Neuron (in vitro differentiated cells): ENCODE measurements around the gene TRMU.

Experiments used
- H2AFZ ChIP-seq: one replicate; pipeline ENCODE4 v1.6.1; 2013; ENCODE audit warnings: low read depth, mild to moderate bottlenecking, inconsistent platforms, low read length, moderate library complexity
- H3K27me3 ChIP-seq: one replicate; pipeline ENCODE4 v1.6.1; 2013; ENCODE audit warnings: low read length; ENCODE audit not compliant: insufficient read depth
- H3K36me3 ChIP-seq: one replicate; pipeline ENCODE4 v1.6.1; 2013; ENCODE audit warnings: low read length; ENCODE audit not compliant: insufficient read depth
- H3K4me1 ChIP-seq: one replicate; pipeline ENCODE4 v1.6.1; 2013; ENCODE audit warnings: low read length; ENCODE audit not compliant: insufficient read depth
- H3K4me3 ChIP-seq: 2 replicates; pipeline ENCODE4 v1.5.1; 2013; ENCODE audit warnings: mild to moderate bottlenecking, low read length, moderate library complexity
- H3K9me3 ChIP-seq: one replicate; pipeline ENCODE4 v1.6.1; 2013; ENCODE audit warnings: low read length

The TRMU gene

GRCh38 chr22:46351131-46351735 is 15.7 kb downstream of the TRMU start:
- no peaks in the 10 kb centered on the region for H3K9me3 ChIP-seq
- no peaks in the 10 kb centered on the region for H3K27me3 ChIP-seq
- peaks cover 79% of the 10 kb centered on the region for H3K36me3 ChIP-seq
- no peaks in the 10 kb centered on the region for H3K4me1 ChIP-seq
- H2AFZ ChIP-seq, result no peak overlapping the region
- no peak overlapping the region for H3K4me3 ChIP-seq

DNA sequence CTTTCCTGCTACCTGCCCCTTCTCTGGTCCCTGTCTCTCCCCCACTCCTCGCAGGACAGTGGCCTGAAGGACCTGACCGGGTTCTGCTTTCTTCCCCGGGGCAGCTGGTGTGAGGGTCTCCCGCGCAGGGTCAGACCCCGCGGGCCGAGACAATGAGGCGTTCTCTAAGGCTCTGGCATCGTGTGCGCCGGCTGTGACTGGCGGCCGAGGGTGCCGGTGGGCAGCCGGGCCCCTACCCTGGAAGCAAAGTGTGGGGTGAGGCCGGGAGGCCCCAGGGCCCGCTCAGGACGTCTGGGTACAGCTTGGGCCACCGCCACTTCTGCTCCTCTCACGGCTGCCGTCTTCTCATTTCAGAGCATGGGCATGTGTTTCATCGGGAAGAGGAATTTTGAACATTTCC is 16.3 kb downstream of the TRMU start:
- Histone ChIP-seq H3K9me3 (no peaks in the 10 kb centered on the region), H3K4me1 (no peaks in the 10 kb centered on the region), H3K4me3 (no peak overlapping the region), H3K36me3 (peaks cover 74% of the 10 kb centered on the region), H3K27me3 (no peaks in the 10 kb centered on the region), H2AFZ (no peak overlapping the region)

GRCh38 chr22:46352276-46352675 is 16.8 kb downstream of the TRMU start:
- no peaks in the 10 kb centered on the region for H3K27me3 ChIP-seq
- H3K9me3 ChIP-seq, result no peaks in the 10 kb centered on the region
- H2AFZ ChIP-seq, result no peak overlapping the region
- H3K4me3 ChIP-seq, result no peak overlapping the region
- no peaks in the 10 kb centered on the region for H3K4me1 ChIP-seq
- peaks cover 72% of the 10 kb centered on the region for H3K36me3 ChIP-seq

- Histone ChIP-seq H2AFZ (no peak overlapping the region), H3K36me3 (peaks cover 70% of the 10 kb centered on the region), H3K9me3 (no peaks in the 10 kb centered on the region), H3K27me3 (no peaks in the 10 kb centered on the region), H3K4me1 (no peaks in the 10 kb centered on the region), H3K4me3 (no peak overlapping the region)
These were observed 17.3 kb downstream of the TRMU start for GRCh38 chr22:46352691-46353386.

DNA sequence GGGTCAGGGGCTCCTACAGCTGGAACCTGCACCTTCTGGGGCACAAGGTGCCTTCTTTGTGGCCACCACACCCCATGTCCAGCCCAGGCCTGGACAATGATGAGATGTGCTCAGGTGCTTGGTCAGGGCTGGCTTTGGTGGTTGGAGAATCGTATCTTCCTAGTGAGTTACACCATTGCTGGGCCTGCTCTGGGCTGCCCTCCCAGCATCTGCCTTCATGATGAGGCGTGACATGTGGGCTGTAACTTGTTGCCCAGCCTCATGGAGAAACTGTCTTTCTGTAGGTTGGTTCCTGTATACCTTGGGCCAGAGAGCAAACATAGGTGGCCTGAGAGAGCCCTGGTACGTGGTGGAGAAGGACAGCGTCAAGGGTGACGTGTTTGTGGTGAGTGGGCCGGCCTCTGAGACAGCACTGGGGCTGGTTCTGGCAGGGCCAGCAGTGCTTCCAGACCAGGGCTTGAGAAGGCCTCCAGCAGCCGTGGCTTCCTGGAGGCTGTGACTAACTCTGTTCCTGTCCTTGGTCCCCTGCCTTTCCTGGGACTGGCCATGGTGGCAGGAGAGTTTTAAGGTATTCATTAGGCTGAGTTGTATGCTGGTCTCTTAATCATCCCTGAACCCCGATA is 18.1 kb downstream of the TRMU start:
- H3K27me3 ChIP-seq, result no peaks in the 10 kb centered on the region
- H3K36me3 ChIP-seq, result peaks cover 70% of the 10 kb centered on the region
- H2AFZ ChIP-seq, result no peak overlapping the region
- H3K9me3 ChIP-seq, result no peaks in the 10 kb centered on the region
- H3K4me3 ChIP-seq, result no peak overlapping the region
- no peaks in the 10 kb centered on the region for H3K4me1 ChIP-seq

DNA sequence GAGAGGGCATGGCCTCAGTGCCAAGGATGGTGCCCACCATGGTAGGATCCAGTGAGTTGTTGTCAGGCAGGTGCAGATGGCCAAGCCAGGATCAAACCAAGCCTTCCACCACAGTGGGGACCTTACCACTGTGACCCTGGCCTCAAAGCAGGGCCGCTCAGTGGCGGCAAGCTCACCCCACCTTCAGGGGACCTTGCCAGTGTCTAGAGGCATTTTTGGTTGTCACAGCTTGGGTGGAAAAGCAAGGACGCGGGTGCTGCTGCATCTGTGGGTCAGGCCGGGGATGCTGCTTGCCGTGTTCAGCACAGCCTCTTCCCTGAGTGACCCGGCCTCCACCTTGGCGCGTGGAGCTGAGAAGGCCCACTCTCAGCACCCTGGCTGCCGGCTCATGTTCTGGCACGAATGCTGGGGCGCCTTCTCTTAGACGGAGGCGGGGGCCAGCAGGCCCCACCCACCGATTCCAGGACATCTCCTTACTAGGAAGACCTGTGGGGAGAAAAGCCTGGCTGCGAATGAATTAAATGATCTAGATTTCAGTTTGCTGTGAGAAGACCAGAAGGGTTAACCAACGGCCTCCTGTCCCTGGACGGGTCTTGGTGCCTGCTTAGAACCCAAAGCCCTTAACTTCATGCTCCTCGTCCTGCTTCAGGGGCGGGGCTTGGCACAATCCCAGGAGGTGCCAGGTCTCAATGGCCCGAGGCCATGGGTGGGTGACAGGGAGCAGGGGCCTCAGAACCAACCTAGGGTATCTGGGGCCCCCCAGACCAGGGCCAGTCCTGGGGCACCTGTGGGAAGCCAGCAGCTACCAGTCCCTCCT is 18.9 kb downstream of the TRMU start:
- Histone ChIP-seq H3K27me3 (no peaks in the 10 kb centered on the region), H3K4me1 (no peaks in the 10 kb centered on the region), H3K9me3 (no peaks in the 10 kb centered on the region), H3K4me3 (no peak overlapping the region), H2AFZ (no peak overlapping the region), H3K36me3 (peaks cover 69% of the 10 kb centered on the region)

DNA sequence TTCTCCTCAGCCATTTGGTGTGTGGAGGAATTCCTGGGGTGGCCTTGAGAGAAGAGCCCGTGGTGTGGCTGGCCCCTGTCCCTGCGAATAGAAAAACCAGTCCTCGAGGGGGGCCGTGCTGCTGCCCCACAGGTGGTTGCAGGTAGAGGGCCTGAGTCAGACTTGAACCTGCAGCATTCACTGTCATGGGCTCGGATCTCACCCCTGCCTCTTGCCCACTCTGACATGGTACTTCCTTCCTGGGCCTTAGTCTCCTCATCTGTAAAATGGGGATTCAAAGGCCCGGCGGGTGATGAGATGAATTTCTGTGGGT is 19.4 kb downstream of the TRMU start:
- no peak overlapping the region for H2AFZ ChIP-seq
- H3K27me3 ChIP-seq, result no peaks in the 10 kb centered on the region
- H3K4me3 ChIP-seq, result no peak overlapping the region
- peaks cover 67% of the 10 kb centered on the region for H3K36me3 ChIP-seq
- no peaks in the 10 kb centered on the region for H3K4me1 ChIP-seq
- peaks cover under 1% of the 10 kb centered on the region for H3K9me3 ChIP-seq

DNA sequence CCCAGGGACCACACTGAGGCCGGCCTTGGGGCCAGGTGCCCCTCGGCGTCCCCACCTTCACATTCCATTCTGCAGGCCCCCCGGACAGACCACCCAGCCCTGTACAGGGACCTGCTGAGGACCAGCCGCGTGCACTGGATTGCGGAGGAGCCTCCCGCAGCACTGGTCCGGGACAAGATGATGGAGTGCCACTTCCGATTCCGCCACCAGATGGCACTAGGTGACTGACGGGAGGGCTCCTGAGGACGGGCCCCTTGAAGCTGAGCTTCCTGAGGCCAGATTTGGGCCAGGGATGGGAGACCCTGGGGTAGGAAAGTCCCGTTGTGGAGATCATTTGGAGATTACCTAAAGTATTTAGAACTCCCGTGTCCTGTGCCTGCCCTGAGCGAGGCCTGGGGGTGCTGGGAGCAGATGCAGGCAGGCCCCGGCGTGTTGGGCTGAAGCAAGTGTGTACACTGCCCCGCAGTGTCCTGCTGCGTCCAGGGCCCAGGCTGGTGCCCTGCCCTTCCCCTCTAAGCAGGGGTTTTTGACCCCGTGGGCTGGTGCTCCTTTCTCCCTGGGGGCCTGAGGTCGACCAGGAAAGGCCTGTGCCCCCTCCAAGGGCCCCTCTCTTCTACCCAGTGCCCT is 20.0 kb downstream of the TRMU start:
- H3K36me3 ChIP-seq, result peaks cover 67% of the 10 kb centered on the region
- no peaks in the 10 kb centered on the region for H3K4me1 ChIP-seq
- no peaks in the 10 kb centered on the region for H3K27me3 ChIP-seq
- no peak overlapping the region for H2AFZ ChIP-seq
- H3K4me3 ChIP-seq, result no peak overlapping the region
- H3K9me3 ChIP-seq, result peaks cover 4% of the 10 kb centered on the region

DNA sequence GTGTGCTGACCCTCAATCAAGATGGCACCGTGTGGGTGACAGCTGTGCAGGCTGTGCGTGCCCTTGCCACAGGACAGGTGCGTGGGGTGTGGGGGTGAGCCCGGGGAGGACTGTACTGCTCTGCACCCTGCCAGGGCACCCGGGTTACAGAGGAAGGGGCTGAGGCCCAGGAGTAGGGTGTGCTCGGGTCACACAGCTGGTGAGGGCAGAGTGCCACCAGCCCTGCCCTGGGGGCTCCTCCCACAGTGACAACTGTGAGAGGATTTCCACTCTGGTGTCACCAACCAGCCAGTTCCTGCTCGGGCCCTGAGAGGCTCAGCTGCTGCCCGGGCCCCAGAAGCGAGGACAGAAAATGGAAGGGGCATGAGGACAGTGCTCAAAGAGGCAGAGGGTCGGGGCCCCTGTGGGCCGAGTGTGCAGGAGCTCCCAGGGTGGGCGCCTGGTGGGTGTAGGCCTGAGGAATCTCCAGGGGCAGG is 20.5 kb downstream of the TRMU start:
- H3K36me3 ChIP-seq, result peaks cover 62% of the 10 kb centered on the region
- no peaks in the 10 kb centered on the region for H3K4me1 ChIP-seq

GRCh38 chr22:46356496-46357480 is 21.3 kb downstream of the TRMU start:
- Histone ChIP-seq H3K4me1 (no peaks in the 10 kb centered on the region), H3K27me3 (no peaks in the 10 kb centered on the region), H2AFZ (no peak overlapping the region), H3K36me3 (peaks cover 57% of the 10 kb centered on the region), H3K9me3 (peaks cover 8% of the 10 kb centered on the region), H3K4me3 (no peak overlapping the region)

More for the DNA sequence above, 20.5 kb downstream of the TRMU start:
- Histone ChIP-seq H3K27me3 (no peaks in the 10 kb centered on the region), H2AFZ (no peak overlapping the region), H3K9me3 (peaks cover 8% of the 10 kb centered on the region), H3K4me3 (no peak overlapping the region)

DNA sequence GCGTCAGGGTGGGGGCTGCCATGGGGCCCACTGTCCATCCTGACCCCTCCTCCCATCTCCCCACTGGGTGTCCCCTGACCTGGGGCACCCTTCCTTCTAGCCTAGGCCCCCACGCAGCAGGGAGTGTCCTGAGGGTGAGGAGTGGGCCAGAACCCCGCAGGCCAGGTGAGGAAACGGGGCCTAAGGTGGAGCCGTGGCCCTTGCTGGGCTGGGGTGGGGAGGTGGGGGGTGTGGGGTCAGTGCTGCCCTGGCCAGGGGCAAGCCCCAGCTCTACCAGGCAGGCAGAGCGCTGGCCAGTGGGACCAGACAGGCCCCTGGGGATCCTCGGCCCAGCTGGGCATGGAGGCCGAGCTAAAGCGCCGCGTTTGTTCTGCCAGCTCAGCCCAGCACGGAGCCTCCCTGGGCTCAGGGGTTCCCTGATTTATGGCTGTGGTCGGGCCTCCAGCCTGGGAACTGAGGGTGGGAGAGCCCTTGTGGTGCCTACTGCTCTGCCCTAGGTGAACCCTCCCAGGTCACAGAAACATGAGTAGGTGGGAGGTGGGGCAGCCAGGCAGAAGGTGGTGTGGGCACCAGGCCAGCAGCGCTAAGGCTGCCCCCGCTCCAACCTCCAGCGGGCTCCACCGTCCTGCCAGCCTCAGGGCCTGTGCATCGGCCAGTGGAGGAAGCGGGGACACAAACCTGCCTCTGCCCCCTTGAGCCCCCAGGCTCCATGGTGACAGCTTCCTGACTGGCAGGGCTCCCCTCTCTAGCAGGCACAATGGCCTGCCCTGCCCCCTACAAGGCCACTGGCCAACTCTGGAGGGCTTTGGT is 22.4 kb downstream of the TRMU start:
- Histone ChIP-seq H3K4me3 (no peak overlapping the region), H3K36me3 (peaks cover 46% of the 10 kb centered on the region), H2AFZ (no peak overlapping the region), H3K9me3 (peaks cover 8% of the 10 kb centered on the region), H3K27me3 (no peaks in the 10 kb centered on the region), H3K4me1 (no peaks in the 10 kb centered on the region)
